ENCODE data around the gene UPK1A.

UPK1A gene

GRCh38 chr19:35712567-35713505 lies 46.5 kb downstream of the UPK1A start:
- H3K9ac ChIP-seq (ENCODE audit: low read length): no peak overlapping the region
- H4K20me1 ChIP-seq (ENCODE audit: insufficient read depth, low read length): no peaks in the 10 kb centered on the region
- H3K4me1 ChIP-seq (ENCODE audit: insufficient read depth, low read length, severe bottlenecking): peaks cover 22% of the 10 kb centered on the region
- no peaks in the 10 kb centered on the region for H3K36me3 ChIP-seq (ENCODE audit: insufficient read depth, low read length)
- no peak overlapping the region for H3K4me2 ChIP-seq (ENCODE audit: low read length)
- no peaks in the 10 kb centered on the region for H3K79me2 ChIP-seq (ENCODE audit: insufficient read depth, low read length)
- H3K27me3 ChIP-seq (ENCODE audit: insufficient read depth, low read length): peaks cover 7% of the 10 kb centered on the region
- H3K4me3 ChIP-seq (ENCODE audit: low read depth, low read length, poor library complexity, severe bottlenecking): no peak overlapping the region
- H3K9me3 ChIP-seq (ENCODE audit: low read length): no peaks in the 10 kb centered on the region
- no peak overlapping the region for H2AFZ ChIP-seq (ENCODE audit: low read length)
- no peak overlapping the region for H3K27ac ChIP-seq (ENCODE audit: low read depth, low read length, poor library complexity, severe bottlenecking)
- H3K9me2 ChIP-seq (ENCODE audit: low read depth, low read length): no peaks in the 10 kb centered on the region
- H3F3A ChIP-seq (ENCODE audit: insufficient read depth, low read length): no peaks in the 10 kb centered on the region
- TF ChIP-seq EZH2 (IDR thresholded peaks at IDR 0.05; ENCODE audit: borderline replicate concordance, low read length) (no peak), CTCF (IDR thresholded peaks at IDR 0.05; ENCODE audit: low read length) (no peak)

- Histone ChIP-seq H2AFZ (ENCODE audit: low read length) (no peak overlapping the region), H3K27ac (ENCODE audit: low read depth, low read length, poor library complexity, severe bottlenecking) (no peak overlapping the region), H3K9me2 (ENCODE audit: low read depth, low read length) (no peaks in the 10 kb centered on the region), H3K9me3 (ENCODE audit: low read length) (no peaks in the 10 kb centered on the region), H3K27me3 (ENCODE audit: insufficient read depth, low read length) (peaks cover 7% of the 10 kb centered on the region), H3K4me1 (ENCODE audit: insufficient read depth, low read length, severe bottlenecking) (peaks cover 22% of the 10 kb centered on the region), H3K9ac (ENCODE audit: low read length) (no peak overlapping the region), H3K36me3 (ENCODE audit: insufficient read depth, low read length) (no peaks in the 10 kb centered on the region), H3F3A (ENCODE audit: insufficient read depth, low read length) (no peaks in the 10 kb centered on the region), H3K79me2 (ENCODE audit: insufficient read depth, low read length) (0 out of 2 replicates have a peak, but pooled peaks cover under 1% of the 10 kb centered on the region), H3K4me2 (ENCODE audit: low read length) (no peak overlapping the region), H4K20me1 (ENCODE audit: insufficient read depth, low read length) (no peaks in the 10 kb centered on the region), H3K4me3 (ENCODE audit: low read depth, low read length, poor library complexity, severe bottlenecking) (no peak overlapping the region)
- TF ChIP-seq CTCF (IDR thresholded peaks at IDR 0.05; ENCODE audit: low read length) (no peak), EZH2 (IDR thresholded peaks at IDR 0.05; ENCODE audit: borderline replicate concordance, low read length) (no peak)
Observed at GRCh38 chr19:35713506-35713850, 47.2 kb downstream of the UPK1A start.

GRCh38 chr19:35713904-35714495 lies 47.7 kb downstream of the UPK1A start:
- H3K4me2 ChIP-seq (ENCODE audit: low read length): no peak overlapping the region
- no peaks in the 10 kb centered on the region for H3K9me2 ChIP-seq (ENCODE audit: low read depth, low read length)
- TF ChIP-seq EZH2 (IDR thresholded peaks at IDR 0.05; ENCODE audit: borderline replicate concordance, low read length) (no peak), CTCF (IDR thresholded peaks at IDR 0.05; ENCODE audit: low read length) (no peak)
- H4K20me1 ChIP-seq (ENCODE audit: insufficient read depth, low read length): no peaks in the 10 kb centered on the region
- peaks cover 4% of the 10 kb centered on the region for H3K79me2 ChIP-seq (ENCODE audit: insufficient read depth, low read length)
- no peaks in the 10 kb centered on the region for H3F3A ChIP-seq (ENCODE audit: insufficient read depth, low read length)
- no peak overlapping the region for H3K27ac ChIP-seq (ENCODE audit: low read depth, low read length, poor library complexity, severe bottlenecking)
- H3K4me3 ChIP-seq (ENCODE audit: low read depth, low read length, poor library complexity, severe bottlenecking): no peak overlapping the region
- H3K27me3 ChIP-seq (ENCODE audit: insufficient read depth, low read length): peaks cover 7% of the 10 kb centered on the region
- no peaks in the 10 kb centered on the region for H3K9me3 ChIP-seq (ENCODE audit: low read length)
- H3K4me1 ChIP-seq (ENCODE audit: insufficient read depth, low read length, severe bottlenecking): peaks cover 26% of the 10 kb centered on the region
- no peak overlapping the region for H2AFZ ChIP-seq (ENCODE audit: low read length)
- H3K36me3 ChIP-seq (ENCODE audit: insufficient read depth, low read length): no peaks in the 10 kb centered on the region
- no peak overlapping the region for H3K9ac ChIP-seq (ENCODE audit: low read length)

Data from OCI-LY1 (cell line).